Ishikawa (cell line): Measurements from ENCODE around the gene SMAD3.

ENCODE experiments used
- CREB1 ChIP-seq: IDR thresholded peaks from 2 replicates; pipeline ENCODE4 v1.6.1; 2012; ENCODE audit warnings: low read depth
- EGR1 ChIP-seq: IDR thresholded peaks from 2 replicates; pipeline ENCODE4 v1.6.1; 2012
- EP300 ChIP-seq: IDR thresholded peaks from 2 replicates; pipeline ENCODE4 v1.6.1; 2012; ENCODE audit warnings: borderline replicate concordance
- NFIC ChIP-seq: IDR thresholded peaks from 2 replicates; pipeline ENCODE4 v1.6.1; 2012
- RAD21 ChIP-seq: IDR thresholded peaks from 2 replicates; pipeline ENCODE4 v1.6.1; 2012; ENCODE audit warnings: low read depth
- TAF1 ChIP-seq: IDR thresholded peaks from 2 replicates; pipeline ENCODE4 v1.6.1; 2012; ENCODE audit warnings: low read depth, mild to moderate bottlenecking
- TCF12 ChIP-seq: IDR thresholded peaks from 2 replicates; pipeline ENCODE4 v1.6.1; 2012; ENCODE audit warnings: low read depth
- YY1 ChIP-seq: IDR thresholded peaks from 2 replicates; pipeline ENCODE4 v1.6.1; 2012; ENCODE audit warnings: low read depth
- ZBTB7A ChIP-seq: IDR thresholded peaks from 2 replicates; pipeline ENCODE4 v1.6.1; 2012; ENCODE audit warnings: low read depth
- TF ChIP-seq, protein P1 (sequence below): IDR thresholded peaks from 2 replicates; pipeline ENCODE4 v1.6.1; 2012

GRCh38 chr15:67156834-67157233 lies 91.4 kb downstream of the SMAD3 start:
- TF ChIP-seq EP300 = no peak
- no peak for TF ChIP-seq RAD21
- TF ChIP-seq TAF1 = no peak
- no peak for TF ChIP-seq TCF12
- no peak for TF ChIP-seq CREB1
- no peak for TF ChIP-seq EGR1
- TF ChIP-seq NFIC = no peak
- no peak for TF ChIP-seq ZBTB7A
- TF ChIP-seq, protein P1, sequence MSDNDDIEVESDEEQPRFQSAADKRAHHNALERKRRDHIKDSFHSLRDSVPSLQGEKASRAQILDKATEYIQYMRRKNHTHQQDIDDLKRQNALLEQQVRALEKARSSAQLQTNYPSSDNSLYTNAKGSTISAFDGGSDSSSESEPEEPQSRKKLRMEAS = no peak
- TF ChIP-seq YY1 = no peak
